ENCODE data around the gene KRTAP5-6. TPM values are rescaled to one million over a fixed set of nuclear protein-coding genes. Genes with fewer than 3 reads are reported as not detected.
"Not testable (repeated sequence)": the region's sequence is repeated elsewhere in the genome, so short reads cannot be mapped to it uniquely, and the experiment has no call there.

KRTAP5-6 gene
- total RNA-seq, 1 donor from 2014 or later, result not detected

DNA sequence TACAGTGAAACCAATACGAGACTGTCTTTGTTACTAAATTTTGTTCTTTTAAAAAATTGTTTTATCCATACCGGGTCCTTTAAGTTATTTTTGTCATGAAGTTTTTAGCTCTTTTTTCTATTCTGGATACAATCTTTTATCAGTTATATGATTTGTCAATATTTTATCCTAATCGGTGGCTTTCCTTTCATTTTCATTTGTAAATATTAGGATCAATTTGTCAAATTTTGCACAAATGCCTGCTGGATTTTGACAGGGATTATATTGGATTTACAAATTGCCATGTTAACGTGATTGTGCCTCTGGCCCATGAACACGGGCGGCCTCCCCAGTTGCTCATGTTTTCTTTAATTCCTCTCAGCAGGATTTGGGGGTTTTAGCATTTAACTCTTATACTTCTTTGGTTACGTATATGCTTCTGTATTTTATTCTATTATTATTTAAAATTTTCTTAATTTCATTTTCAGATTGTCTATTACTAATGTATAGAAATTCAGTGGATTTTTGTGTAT lies 20.7 kb upstream of the KRTAP5-6 start:
- Mint-ChIP-seq H3K27me3 (no peaks in the 10 kb centered on the region), H3K27ac (peak overlapping the region; percentile 97), H3K9me3 (ENCODE audit: low read depth) (no peaks in the 10 kb centered on the region), H3K4me3 (ENCODE audit: low read depth) (no peak overlapping the region), H3K36me3 (ENCODE audit: insufficient read depth) (peaks cover 2% of the 10 kb centered on the region), H3K4me1 (ENCODE audit: low read depth) (peaks cover 48% of the 10 kb centered on the region)
- TF ChIP-seq CTCF (IDR thresholded peaks at IDR 0.05; ENCODE audit: unreplicated experiment), result no peak
- DNase-seq (ENCODE audit: low spot score, unreplicated experiment), result no peak

DNA sequence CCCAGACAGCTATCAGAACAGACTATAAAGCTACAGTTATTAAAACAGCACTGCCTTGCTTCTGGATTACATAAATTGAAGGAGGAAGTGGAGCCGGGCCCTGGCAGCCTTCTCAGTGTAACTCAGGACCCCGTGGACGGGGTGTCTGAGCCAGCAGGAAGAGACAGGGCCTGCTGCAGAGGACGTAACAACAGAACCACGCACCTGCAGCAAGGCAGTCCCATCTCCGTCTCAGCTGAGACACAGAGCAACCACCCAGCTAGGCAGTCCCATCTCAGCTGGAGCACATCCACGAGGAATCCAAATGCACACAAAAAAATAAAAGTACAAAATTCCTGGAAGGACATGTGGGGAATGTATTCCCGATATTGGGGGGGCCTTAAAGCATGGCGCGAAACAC lies 17.1 kb upstream of the KRTAP5-6 start:
- no peak for DNase-seq (ENCODE audit: low spot score, unreplicated experiment)
- Mint-ChIP-seq H3K27me3 (no peaks in the 10 kb centered on the region), H3K4me3 (ENCODE audit: low read depth) (no peak overlapping the region), H3K36me3 (ENCODE audit: insufficient read depth) (no peaks in the 10 kb centered on the region), H3K4me1 (ENCODE audit: low read depth) (peaks cover 32% of the 10 kb centered on the region), H3K9me3 (ENCODE audit: low read depth) (no peaks in the 10 kb centered on the region), H3K27ac (no peak overlapping the region)
- no peak for TF ChIP-seq CTCF (IDR thresholded peaks at IDR 0.05; ENCODE audit: unreplicated experiment)

GRCh38 chr11:1682225-1682905 lies 14.6 kb upstream of the KRTAP5-6 start:
- no peak for DNase-seq (ENCODE audit: low spot score, unreplicated experiment)

DNA sequence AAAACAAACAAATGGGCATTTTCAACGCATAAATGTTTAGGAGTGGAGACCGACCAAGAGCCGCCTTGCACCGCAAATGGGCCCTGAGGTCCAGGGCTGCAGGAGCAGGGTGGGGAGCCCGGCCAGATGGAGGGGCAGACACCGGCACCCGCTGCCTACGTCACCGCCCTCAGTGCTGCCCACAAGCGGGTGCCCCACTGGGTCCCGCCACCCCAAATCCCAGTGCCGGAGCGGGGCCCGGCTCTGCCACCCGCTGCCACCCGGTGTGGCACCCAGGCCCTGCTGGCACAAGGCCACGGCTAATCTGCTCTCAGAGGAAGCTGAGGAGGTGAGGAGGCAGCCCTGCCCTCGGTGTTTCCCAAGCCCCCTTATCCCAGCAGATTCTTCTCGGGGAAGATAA lies 13.8 kb upstream of the KRTAP5-6 start:
- not testable (repeated sequence) for H3K27me3 Mint-ChIP-seq; H3K36me3 Mint-ChIP-seq (ENCODE audit: insufficient read depth); H3K4me3 Mint-ChIP-seq (ENCODE audit: low read depth); DNase-seq (ENCODE audit: low spot score, unreplicated experiment); H3K9me3 Mint-ChIP-seq (ENCODE audit: low read depth)
- Mint-ChIP-seq H3K4me1 (ENCODE audit: low read depth) (peaks cover 19% of the 10 kb centered on the region), H3K27ac (peak overlapping the region; percentile 95)

More at GRCh38 chr11:1682225-1682905, 14.6 kb upstream of the KRTAP5-6 start:
- H3K4me1 Mint-ChIP-seq (ENCODE audit: low read depth), result peaks cover 19% of the 10 kb centered on the region
- H3K36me3 Mint-ChIP-seq (ENCODE audit: insufficient read depth), result no peaks in the 10 kb centered on the region
- TF ChIP-seq CTCF (IDR thresholded peaks at IDR 0.05; ENCODE audit: unreplicated experiment), result no peak
- no peaks in the 10 kb centered on the region for H3K9me3 Mint-ChIP-seq (ENCODE audit: low read depth)
- H3K27me3 Mint-ChIP-seq, result no peaks in the 10 kb centered on the region
- peak overlapping the region; percentile 17 for H3K4me3 Mint-ChIP-seq (ENCODE audit: low read depth)
- H3K27ac Mint-ChIP-seq, result peak overlapping the region; percentile 95

GRCh38 chr11:1683904-1684572 lies 13.0 kb upstream of the KRTAP5-6 start:
- H3K9me3 Mint-ChIP-seq (ENCODE audit: low read depth); H3K27ac Mint-ChIP-seq; H3K36me3 Mint-ChIP-seq (ENCODE audit: insufficient read depth); H3K4me3 Mint-ChIP-seq (ENCODE audit: low read depth); H3K27me3 Mint-ChIP-seq; DNase-seq (ENCODE audit: low spot score, unreplicated experiment): not testable (repeated sequence)
- H3K4me1 Mint-ChIP-seq (ENCODE audit: low read depth), result peaks cover 25% of the 10 kb centered on the region

- not testable (repeated sequence) for H3K36me3 Mint-ChIP-seq (ENCODE audit: insufficient read depth); H3K27me3 Mint-ChIP-seq; DNase-seq (ENCODE audit: low spot score, unreplicated experiment); H3K9me3 Mint-ChIP-seq (ENCODE audit: low read depth); H3K4me3 Mint-ChIP-seq (ENCODE audit: low read depth)
- H3K4me1 Mint-ChIP-seq (ENCODE audit: low read depth), result peaks cover 33% of the 10 kb centered on the region
- H3K27ac Mint-ChIP-seq, result peak overlapping the region; percentile 88
Observed at GRCh38 chr11:1684886-1685874, 11.8 kb upstream of the KRTAP5-6 start.

GRCh38 chr11:1686220-1686619 lies 10.8 kb upstream of the KRTAP5-6 start:
- peaks cover 42% of the 10 kb centered on the region for H3K4me1 Mint-ChIP-seq (ENCODE audit: low read depth)
- DNase-seq (ENCODE audit: low spot score, unreplicated experiment); H3K36me3 Mint-ChIP-seq (ENCODE audit: insufficient read depth); H3K4me3 Mint-ChIP-seq (ENCODE audit: low read depth); H3K9me3 Mint-ChIP-seq (ENCODE audit: low read depth); H3K27ac Mint-ChIP-seq; H3K27me3 Mint-ChIP-seq: not testable (repeated sequence)

GRCh38 chr11:1688336-1688947 lies 8.6 kb upstream of the KRTAP5-6 start:
- peaks cover 44% of the 10 kb centered on the region for H3K4me1 Mint-ChIP-seq (ENCODE audit: low read depth)
- H3K4me3 Mint-ChIP-seq (ENCODE audit: low read depth); H3K36me3 Mint-ChIP-seq (ENCODE audit: insufficient read depth); DNase-seq (ENCODE audit: low spot score, unreplicated experiment); H3K27me3 Mint-ChIP-seq; H3K9me3 Mint-ChIP-seq (ENCODE audit: low read depth): not testable (repeated sequence)
- H3K27ac Mint-ChIP-seq, result peak overlapping the region; percentile 69

All from progenitor cell of endocrine pancreas (in vitro differentiated cells).